ENCODE data around the gene CNKSR1.

DNA sequence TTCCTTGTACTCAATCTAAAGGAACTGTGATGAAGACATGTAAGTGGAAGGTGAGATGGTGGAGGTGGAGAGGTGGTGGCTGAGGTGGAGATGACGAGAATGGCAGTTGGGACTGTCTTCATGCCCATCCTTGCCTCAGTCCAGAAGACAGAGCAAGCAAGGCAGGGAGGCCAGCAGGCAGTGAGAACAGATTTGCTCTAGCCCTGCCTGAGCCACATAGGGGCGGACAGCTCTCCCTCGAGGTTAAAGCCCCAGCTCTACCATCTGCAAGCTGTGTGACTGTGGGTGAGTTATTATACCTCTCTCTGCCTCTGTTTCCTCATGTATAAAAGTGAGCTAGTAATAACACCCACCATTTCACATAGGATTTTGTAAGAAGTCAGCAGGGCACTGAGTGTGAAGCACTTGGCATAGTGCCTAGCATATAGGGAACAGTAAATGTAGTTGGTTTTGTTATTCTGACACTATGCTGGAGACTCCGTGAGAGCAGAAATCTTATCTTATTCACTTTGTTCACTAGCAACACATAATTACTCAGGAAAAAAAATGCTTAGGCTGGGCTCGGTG, 23.2 kb upstream of the CNKSR1 start:
- TF ChIP-seq POLR2A (IDR thresholded peaks at IDR 0.05) = no peak
- TF ChIP-seq, protein P1, sequence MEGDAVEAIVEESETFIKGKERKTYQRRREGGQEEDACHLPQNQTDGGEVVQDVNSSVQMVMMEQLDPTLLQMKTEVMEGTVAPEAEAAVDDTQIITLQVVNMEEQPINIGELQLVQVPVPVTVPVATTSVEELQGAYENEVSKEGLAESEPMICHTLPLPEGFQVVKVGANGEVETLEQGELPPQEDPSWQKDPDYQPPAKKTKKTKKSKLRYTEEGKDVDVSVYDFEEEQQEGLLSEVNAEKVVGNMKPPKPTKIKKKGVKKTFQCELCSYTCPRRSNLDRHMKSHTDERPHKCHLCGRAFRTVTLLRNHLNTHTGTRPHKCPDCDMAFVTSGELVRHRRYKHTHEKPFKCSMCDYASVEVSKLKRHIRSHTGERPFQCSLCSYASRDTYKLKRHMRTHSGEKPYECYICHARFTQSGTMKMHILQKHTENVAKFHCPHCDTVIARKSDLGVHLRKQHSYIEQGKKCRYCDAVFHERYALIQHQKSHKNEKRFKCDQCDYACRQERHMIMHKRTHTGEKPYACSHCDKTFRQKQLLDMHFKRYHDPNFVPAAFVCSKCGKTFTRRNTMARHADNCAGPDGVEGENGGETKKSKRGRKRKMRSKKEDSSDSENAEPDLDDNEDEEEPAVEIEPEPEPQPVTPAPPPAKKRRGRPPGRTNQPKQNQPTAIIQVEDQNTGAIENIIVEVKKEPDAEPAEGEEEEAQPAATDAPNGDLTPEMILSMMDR (IDR thresholded peaks at IDR 0.05) = no peak
